CD4-positive, alpha-beta T cell treated with Interleukin-6 at 100 ng/mL for 8 hours (primary cell): Measurements from ENCODE around the gene CCNL2.

ENCODE experiments used
- DNase-seq: peaks from one replicate; pipeline ENCODE4 v3.0.0-alpha.2; 2020; ENCODE audit warnings: mixed read lengths, low spot score

The CCNL2 gene

GRCh38 chr1:1356166-1356795 lies 42.9 kb downstream of the CCNL2 start:
- no peak for DNase-seq

DNA sequence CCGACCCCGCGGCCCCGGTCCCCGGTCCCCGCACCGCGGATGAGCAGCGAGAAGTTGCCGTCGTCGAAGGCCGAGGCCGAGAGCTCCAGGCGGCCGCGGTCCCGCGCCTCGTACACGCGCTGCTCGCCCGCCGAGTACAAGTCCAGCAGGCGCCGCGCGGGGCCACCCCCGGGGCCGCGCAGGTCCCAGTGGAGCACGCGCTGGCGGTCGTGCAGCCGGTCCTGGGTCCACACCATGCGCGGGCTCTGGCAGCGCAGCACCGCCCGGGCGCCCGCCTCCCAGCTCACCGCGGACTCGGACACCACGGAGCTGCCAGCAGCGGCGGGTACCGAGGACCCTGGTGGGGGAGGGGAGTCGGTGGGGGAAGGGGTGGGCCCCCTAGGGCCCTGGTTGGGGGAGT lies 43.7 kb downstream of the CCNL2 start:
- no peak for DNase-seq

DNA sequence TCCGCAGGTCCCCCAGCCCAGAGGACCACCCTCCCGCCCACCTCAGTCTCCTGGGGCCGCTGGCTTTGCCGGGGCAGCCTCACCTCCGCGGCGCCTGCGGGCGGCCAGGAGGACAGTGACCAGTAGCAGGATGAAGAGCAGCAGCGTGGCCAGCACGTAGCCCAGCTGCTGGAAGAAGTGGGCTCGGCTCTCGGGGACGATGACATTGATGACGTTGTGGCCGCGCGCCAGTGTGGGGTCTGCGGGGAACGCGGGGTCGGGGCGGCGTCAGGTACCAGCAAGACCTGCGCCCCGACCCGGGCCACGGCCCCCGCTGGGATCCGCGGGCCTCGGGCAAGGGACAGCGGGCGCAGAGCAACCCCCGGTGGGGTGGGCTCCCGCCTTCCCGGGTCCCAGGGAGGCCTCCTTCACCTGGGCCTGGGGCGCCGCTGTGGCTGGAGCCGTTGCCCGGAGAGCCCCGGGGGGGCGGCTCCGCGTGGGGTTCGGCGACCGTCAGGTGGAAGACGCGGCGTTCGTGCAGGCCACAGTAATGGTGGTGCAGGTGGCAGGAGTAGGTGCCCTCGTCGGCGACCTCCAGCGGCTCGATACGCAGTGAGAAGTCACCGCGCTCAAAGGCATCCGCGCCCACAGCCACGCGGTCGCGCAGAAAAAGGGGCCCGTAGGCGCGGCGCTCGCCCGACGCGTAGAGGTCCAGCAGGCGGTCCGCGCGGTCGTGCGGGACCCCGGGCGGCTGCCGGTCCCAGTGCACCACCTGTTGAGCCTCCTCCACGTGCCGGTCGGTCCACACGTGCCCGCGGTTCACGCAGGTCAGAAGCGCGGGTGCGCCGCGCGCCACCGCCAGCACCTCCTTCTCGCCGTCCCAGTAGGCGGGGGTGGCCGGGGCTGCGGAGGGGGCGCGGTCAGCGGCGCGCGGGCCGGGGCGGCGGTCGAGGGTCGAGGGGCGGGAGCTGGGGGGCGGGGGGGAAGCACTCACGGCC lies 44.6 kb downstream of the CCNL2 start:
- no peak for DNase-seq

GRCh38 chr1:1353389-1354151 lies 45.6 kb downstream of the CCNL2 start:
- DNase-seq: no peak

DNA sequence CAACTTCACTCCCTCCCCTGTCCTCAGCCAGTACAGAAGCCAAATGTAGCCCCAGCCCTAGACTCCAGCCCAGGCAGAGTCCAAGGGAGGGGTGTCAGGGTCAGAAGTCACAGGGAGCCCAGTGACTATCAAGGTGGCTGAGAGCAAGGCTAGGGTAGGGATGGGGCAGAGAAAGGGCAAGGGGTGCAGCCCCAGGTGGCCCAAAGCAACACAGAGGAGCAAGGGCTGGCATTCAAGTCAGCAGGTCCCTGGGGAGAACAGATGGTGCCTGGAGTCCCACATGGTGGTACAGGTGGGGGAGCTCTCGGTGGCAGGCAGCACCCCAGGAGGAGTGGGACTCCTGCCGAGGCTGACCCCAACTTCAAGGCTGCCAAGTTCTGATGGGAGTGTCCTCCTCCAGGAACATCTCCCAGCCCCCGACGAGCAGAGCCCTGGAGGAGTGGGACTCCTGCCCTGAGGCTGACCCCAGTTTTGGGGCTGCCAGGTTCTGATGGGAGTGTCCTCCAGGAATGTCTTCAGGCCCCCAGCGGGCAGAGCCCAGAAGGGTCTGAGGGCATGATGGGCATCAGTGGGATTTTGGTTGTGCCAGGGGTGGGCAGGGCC lies 46.2 kb downstream of the CCNL2 start:
- no peak for DNase-seq

GRCh38 chr1:1351511-1352427 lies 47.4 kb downstream of the CCNL2 start:
- no peak for DNase-seq

GRCh38 chr1:1349256-1350012 lies 49.7 kb downstream of the CCNL2 start, which contains the start of gene DVL1:
Gene DVL1, minus strand, starts transcription at chr1:1349418. Its CDS starts 353 bp downstream, at chr1:1349065.
- DNase-seq: peak; percentile 60

GRCh38 chr1:1348420-1349255 lies 50.5 kb downstream of the CCNL2 start:
- DNase-seq: no peak

DNA sequence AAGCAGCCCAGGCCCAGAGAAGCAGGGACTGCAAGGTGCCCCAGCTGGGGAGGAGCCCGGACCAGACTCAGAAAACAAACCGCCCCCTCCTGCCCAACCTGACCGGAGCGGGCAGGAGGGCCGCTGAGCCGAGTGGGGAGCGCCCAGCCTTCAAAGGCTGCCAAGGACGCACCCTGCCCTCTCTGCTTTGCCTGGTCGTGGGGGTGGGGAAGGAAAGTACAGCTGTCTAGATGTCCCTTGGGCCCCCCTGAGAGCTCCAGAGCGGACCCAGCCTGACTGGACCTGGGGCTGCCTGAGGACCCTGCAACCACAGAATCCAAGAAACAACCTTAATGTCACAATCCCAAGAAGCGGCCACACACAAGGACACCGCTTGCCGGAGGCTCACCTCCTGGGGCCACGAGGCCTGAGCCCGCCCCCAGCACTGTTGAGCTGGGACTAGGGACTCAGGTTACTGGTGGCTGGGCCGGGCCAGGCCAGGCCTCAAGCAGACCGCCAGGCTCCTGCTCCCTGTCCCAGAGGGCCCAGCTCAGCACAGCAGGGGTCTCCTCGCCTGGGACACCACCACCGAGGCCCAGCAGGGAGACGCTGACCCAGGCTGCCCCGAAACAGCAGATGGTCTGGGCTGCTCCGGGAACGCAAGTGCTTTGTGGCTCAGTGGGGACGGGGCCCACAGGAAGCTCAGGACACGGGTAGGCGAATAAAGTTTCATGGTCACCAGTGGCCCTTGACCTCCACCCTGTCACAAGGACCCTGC lies 51.3 kb downstream of the CCNL2 start:
- DNase-seq: no peak

DNA sequence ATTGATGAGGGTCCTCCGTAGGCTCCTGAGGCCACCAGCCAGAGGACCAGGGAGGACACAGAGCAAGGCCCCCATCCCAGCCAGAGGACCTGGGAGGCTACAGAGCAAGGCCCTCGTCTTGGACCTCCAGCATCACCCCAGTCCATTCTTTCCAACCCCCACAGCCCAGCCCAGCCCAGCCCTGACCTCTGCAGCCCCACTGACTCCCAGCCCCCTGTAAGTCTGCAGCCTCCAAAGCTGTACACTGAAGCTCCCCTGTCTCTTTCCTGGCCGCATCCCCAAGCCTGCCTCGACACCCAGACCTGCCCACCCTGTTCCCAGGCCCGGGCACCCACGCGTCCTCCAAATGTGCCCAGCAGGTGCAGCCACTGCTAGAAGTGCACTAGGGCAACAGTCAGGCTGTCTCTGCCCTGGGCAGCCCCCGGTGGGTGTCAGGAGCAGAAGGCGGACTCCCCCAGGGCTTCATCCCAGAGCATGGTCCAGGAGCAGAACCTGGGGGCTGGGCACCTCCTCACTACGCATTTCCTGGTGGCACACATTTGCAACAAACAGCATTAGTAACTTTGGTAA lies 52.0 kb downstream of the CCNL2 start:
- DNase-seq: no peak

GRCh38 chr1:1346501-1346890 lies 52.6 kb downstream of the CCNL2 start:
- no peak for DNase-seq

GRCh38 chr1:1345860-1346500 lies 53.2 kb downstream of the CCNL2 start:
- no peak for DNase-seq

- DNase-seq: no peak
Observed at GRCh38 chr1:1345384-1345783, 53.8 kb downstream of the CCNL2 start.

- peak; percentile 30 for DNase-seq
Observed at GRCh38 chr1:1344655-1345361, 54.3 kb downstream of the CCNL2 start.

DNA sequence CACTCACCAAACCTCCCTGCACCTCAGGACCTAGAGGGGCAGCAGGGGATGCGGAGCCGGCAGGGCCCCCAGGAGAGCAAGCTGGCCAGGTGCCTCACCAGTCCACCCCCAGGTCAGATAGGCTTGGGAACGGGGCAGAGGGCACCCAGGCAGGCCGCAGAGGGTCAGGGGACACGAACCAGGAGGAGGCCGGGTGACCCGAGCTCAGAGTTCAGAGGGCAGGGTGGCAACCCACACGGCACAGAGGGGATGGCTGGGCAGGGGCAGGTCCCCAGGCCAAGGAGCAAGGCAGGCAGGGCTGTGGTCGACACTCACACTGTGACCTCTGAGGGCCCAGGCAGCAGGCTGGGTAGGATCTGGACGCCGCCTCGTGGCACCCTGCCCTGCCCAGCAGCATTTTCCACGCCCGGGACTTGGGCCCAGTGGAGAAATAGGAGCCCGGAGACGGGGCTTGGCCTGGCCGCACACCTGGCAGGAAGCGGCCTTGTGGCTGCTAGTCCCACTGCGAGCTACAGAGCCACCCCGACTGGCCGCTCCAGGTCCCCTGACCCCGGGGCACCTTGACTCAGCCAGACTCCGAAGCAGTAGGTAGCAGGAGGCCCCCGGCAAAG lies 55.2 kb downstream of the CCNL2 start:
- DNase-seq: no peak

DNA sequence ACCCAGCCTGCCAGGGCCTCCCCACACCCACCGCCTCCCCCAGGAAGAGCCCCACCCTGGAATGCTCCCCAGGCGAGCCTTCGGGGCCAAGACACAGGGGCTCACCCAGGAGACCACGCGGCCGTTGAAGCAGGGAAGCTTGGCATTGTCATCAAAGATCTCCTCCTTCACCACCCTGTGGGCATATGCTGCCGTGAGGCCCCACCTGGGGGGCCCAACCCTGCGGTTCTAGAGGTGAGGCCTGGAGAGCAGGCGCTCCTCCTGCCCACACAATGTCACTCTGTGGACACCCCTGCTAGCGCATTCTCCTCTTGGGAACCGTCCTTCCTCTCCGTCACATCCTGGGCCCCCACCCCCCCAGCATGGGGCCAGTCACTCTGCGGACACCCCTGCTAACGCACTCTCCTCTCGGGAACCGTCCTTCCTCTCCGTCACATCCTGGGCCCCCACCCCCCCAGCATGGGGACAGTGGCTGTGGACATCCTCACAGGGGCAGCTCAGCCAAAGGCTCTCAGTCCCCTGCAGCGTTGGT lies 56.5 kb downstream of the CCNL2 start:
- no peak for DNase-seq
